SK-N-SH (cell line): ENCODE data around the gene FAH. TPM values are rescaled to one million over a fixed set of nuclear protein-coding genes. Genes with fewer than 3 reads are reported as not detected.
"Not testable (repeated sequence)": the region's sequence is repeated elsewhere in the genome, so short reads cannot be mapped to it uniquely, and the experiment has no call there.

Source experiments
- CTCF ChIA-PET: fragments of 300-600, 350-600 bp; formaldehyde crosslinking; extraction: SDS; loops from one replicate; lab custom pipeline; 2021; lab: Yijun Ruan, JAX
- POLR2A ChIA-PET: fragments of 350-600 bp; sonication (Branson Sonifier 250); formaldehyde crosslinking; extraction: SDS; loops from one replicate; lab custom pipeline; 2020; ENCODE audit warnings: antibody characterized with exemption, inconsistent platforms; lab: Yijun Ruan, JAX
- DNase-seq: peaks from one replicate; pipeline ENCODE4 v3.0.0; 2012
- H2AFZ ChIP-seq: fragments of 200-600 bp; sonication (generic); 2 replicates; pipeline ENCODE4 v1.8.1; 2016; ENCODE audit warnings: antibody characterized with exemption, mild to moderate bottlenecking, low read depth
- H3F3A ChIP-seq: fragments of 200-600 bp; sonication (generic); replicated peaks from 2 replicates; pipeline ENCODE3; 2016; ENCODE audit warnings: antibody characterized with exemption, mild to moderate bottlenecking; ENCODE audit not compliant: insufficient read depth
- H3K27ac ChIP-seq, 2 experiments: fragments of 200-500 bp in 1 of 2; fragments of 200-600 bp in 1 of 2; sonication (Bioruptor generic) in 1 of 2; sonication (generic), shearing (Covaris generic) in 1 of 2; 2 replicates each; pipeline versions ENCODE4 v1.5.1 to v1.6.1; 2014 to 2016; ENCODE audit warnings: low read depth in 2 of 2, inconsistent platforms in 1 of 2, low read length in 1 of 2, mild to moderate bottlenecking in 1 of 2, mixed read lengths in 1 of 2
- H3K27me3 ChIP-seq: fragments of 200-600 bp; sonication (generic), shearing (Covaris generic); 2 replicates; pipeline ENCODE4 v1.6.1; 2016; ENCODE audit warnings: mixed run types; ENCODE audit not compliant: insufficient read depth
- H3K36me3 ChIP-seq, 2 experiments: fragments of 200-500 bp in 1 of 2; fragments of 200-600 bp in 1 of 2; sonication (Bioruptor generic) in 1 of 2; sonication (generic) in 1 of 2; replicated peaks in 1 of 2; 2 replicates each; pipeline versions ENCODE3 to v1.5.1; 2014 to 2016; ENCODE audit warnings: low read length in 1 of 2, mild to moderate bottlenecking in 1 of 2; ENCODE audit not compliant: insufficient read depth in 2 of 2, control insufficient read depth in 1 of 2
- H3K4me1 ChIP-seq, 2 experiments: fragments of 200-500 bp in 1 of 2; fragments of 200-600 bp in 1 of 2; sonication (Bioruptor generic) in 1 of 2; sonication (generic), shearing (Covaris generic) in 1 of 2; 2 replicates each; pipeline versions ENCODE4 v1.5.1 to v1.6.1; 2014 to 2016; ENCODE audit warnings: low read depth in 1 of 2, low read length in 1 of 2, mixed run types in 1 of 2; ENCODE audit not compliant: insufficient read depth in 2 of 2, control insufficient read depth in 1 of 2
- H3K4me2 ChIP-seq: fragments of 200-600 bp; sonication (generic), shearing (Covaris generic); 2 replicates; pipeline ENCODE4 v1.6.1; 2017; ENCODE audit warnings: mixed run types
- H3K4me3 ChIP-seq, 2 experiments: fragments of 200-500 bp in 1 of 2; fragments of 200-600 bp in 1 of 2; sonication (Bioruptor generic) in 1 of 2; sonication (generic), shearing (Covaris generic) in 1 of 2; 2 replicates each; pipeline versions ENCODE4 v1.5.1 to v1.8.1; 2014 to 2016; ENCODE audit warnings: low read depth in 2 of 2, inconsistent platforms in 1 of 2, low read length in 1 of 2, mild to moderate bottlenecking in 1 of 2, mixed read lengths in 1 of 2, moderate library complexity in 1 of 2
- H3K79me2 ChIP-seq: fragments of 200-600 bp; sonication (generic); 2 replicates; pipeline ENCODE4 v1.8.1; 2017; ENCODE audit warnings: mild to moderate bottlenecking; ENCODE audit not compliant: insufficient read depth
- H3K9ac ChIP-seq: fragments of 200-600 bp; sonication (generic); 2 replicates; pipeline ENCODE4 v1.6.1; 2017; ENCODE audit warnings: mixed run types
- H3K9me2 ChIP-seq: fragments of 200-600 bp; sonication (generic); 2 replicates; pipeline ENCODE4 v1.6.1; 2017; ENCODE audit warnings: mixed run types
- H3K9me3 ChIP-seq: fragments of 200-600 bp; sonication (generic); 2 replicates; pipeline ENCODE4 v1.6.1; 2017; ENCODE audit warnings: mixed run types, mild to moderate bottlenecking, moderate library complexity
- H4K20me1 ChIP-seq: fragments of 200-600 bp; sonication (generic); 2 replicates; pipeline ENCODE4 v1.6.1; 2017; ENCODE audit warnings: mild to moderate bottlenecking, mixed run types; ENCODE audit not compliant: insufficient read depth
- CHD2 ChIP-seq: fragments of 150-350 bp; IDR thresholded peaks from 2 replicates; pipeline ENCODE4 v1.6.1; 2018; ENCODE audit warnings: low read length; ENCODE audit not compliant: partially characterized antibody
- ELF1 ChIP-seq: IDR thresholded peaks from 2 replicates; pipeline ENCODE4 v1.4.0; 2012
- EP300 ChIP-seq, 2 experiments: IDR thresholded peaks; 2 replicates each; pipeline versions ENCODE4 v1.4.0 to v1.6.1; 2012; ENCODE audit warnings: borderline replicate concordance in 1 of 2, low read depth in 1 of 2, low read length in 1 of 2
- FOXJ3 ChIP-seq: sonication (generic); formaldehyde crosslinking; IDR thresholded peaks from 2 replicates; pipeline ENCODE4 v1.5.1; 2020; ENCODE audit warnings: mild to moderate bottlenecking, missing genetic modification reagents
- NRF1 ChIP-seq: IDR thresholded peaks from 2 replicates; pipeline ENCODE4 v1.6.1; 2012; ENCODE audit warnings: low read depth, mild to moderate bottlenecking, low read length
- RAD21 ChIP-seq: IDR thresholded peaks from 2 replicates; pipeline ENCODE4 v1.6.1; 2012; ENCODE audit warnings: mild to moderate bottlenecking, low read length
- RFX5 ChIP-seq: IDR thresholded peaks from 2 replicates; pipeline ENCODE4 v1.6.1; 2012; ENCODE audit warnings: mild to moderate bottlenecking, improper control_type of control experiment, low read length
- RXRA ChIP-seq: IDR thresholded peaks from 2 replicates; pipeline ENCODE4 v1.4.0; 2012; ENCODE audit warnings: low read depth, mild to moderate bottlenecking, borderline replicate concordance
- SMC3 ChIP-seq: IDR thresholded peaks from 2 replicates; pipeline ENCODE4 v1.6.1; 2012; ENCODE audit warnings: low read depth, low read length, improper control_type of control experiment
- TEAD4 ChIP-seq: IDR thresholded peaks from 2 replicates; pipeline ENCODE4 v1.4.0; 2012; ENCODE audit warnings: mild to moderate bottlenecking, borderline replicate concordance; ENCODE audit not compliant: insufficient read depth
- USF1 ChIP-seq: IDR thresholded peaks from 2 replicates; pipeline ENCODE4 v1.4.0; 2012; ENCODE audit warnings: low read depth, borderline replicate concordance
- WGBS: methylation state at CpG from one replicate; pipeline ENCODE4 v1.1.6; 2017; ENCODE audit warnings: low lambda C conversion rate; 5-methylcytosine and 5-hydroxymethylcytosine counted together
- polyA plus RNA-seq, 3 experiments: library from polyadenylated mRNA; depleted of rRNA; stranded (reverse); fragments of >200 nt; gene quantifications; 2 replicates each; pipeline ENCODE4 v1.2.3, GENCODE V29; 2012
- TF ChIP-seq, protein P1 (sequence below): fragments of 150-350 bp; IDR thresholded peaks from 2 replicates; pipeline ENCODE4 v1.6.1; 2016; ENCODE audit warnings: mild to moderate bottlenecking, low read depth, low read length

The FAH gene
- polyA plus RNA-seq, 1 of the 3 experiments (the other 2 are of a cell fraction) = 34.9 TPM

GRCh38 chr15:80121546-80121945, 31.3 kb upstream of the FAH start:
- TF ChIP-seq NRF1 (no peak), USF1 (no peak), RAD21 (no peak), FOXJ3 (CRISPR knock-in tag) (no peak), EP300 (IDR thresholded peaks at IDR 0.05; ENCODE audit: borderline replicate concordance in 1 of 2, low read depth in 1 of 2, low read length in 1 of 2) (no peak), RFX5 (no peak)
- TF ChIP-seq, protein P1, sequence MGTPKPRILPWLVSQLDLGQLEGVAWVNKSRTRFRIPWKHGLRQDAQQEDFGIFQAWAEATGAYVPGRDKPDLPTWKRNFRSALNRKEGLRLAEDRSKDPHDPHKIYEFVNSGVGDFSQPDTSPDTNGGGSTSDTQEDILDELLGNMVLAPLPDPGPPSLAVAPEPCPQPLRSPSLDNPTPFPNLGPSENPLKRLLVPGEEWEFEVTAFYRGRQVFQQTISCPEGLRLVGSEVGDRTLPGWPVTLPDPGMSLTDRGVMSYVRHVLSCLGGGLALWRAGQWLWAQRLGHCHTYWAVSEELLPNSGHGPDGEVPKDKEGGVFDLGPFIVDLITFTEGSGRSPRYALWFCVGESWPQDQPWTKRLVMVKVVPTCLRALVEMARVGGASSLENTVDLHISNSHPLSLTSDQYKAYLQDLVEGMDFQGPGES = no peak
- H3K9ac ChIP-seq = no peak overlapping the region
- H3K9me3 ChIP-seq = no peaks in the 10 kb centered on the region
- peaks cover 25% of the 10 kb centered on the region for H3K79me2 ChIP-seq
- WGBS = 87% methylated on average over 4 of the region's 4 CpGs
- peaks cover 5% of the 10 kb centered on the region for H4K20me1 ChIP-seq
- H3K9me2 ChIP-seq = no peaks in the 10 kb centered on the region
- no peaks in the 10 kb centered on the region for H3F3A ChIP-seq
- H3K4me1 ChIP-seq = no peaks in the 10 kb centered on the region; a peak in 1 of 4 replicates
- no peak overlapping the region for H2AFZ ChIP-seq
- no peak overlapping the region for H3K4me2 ChIP-seq
- H3K27ac ChIP-seq = no peak overlapping the region
- DNase-seq = peak; percentile 9
- POLR2A ChIA-PET = no interaction called here
- peaks cover 41% of the 10 kb centered on the region in 2 experiments for H3K36me3 ChIP-seq
- H3K27me3 ChIP-seq = no peaks in the 10 kb centered on the region
- CTCF ChIA-PET = no interaction called here
- H3K4me3 ChIP-seq = no peak overlapping the region

DNA sequence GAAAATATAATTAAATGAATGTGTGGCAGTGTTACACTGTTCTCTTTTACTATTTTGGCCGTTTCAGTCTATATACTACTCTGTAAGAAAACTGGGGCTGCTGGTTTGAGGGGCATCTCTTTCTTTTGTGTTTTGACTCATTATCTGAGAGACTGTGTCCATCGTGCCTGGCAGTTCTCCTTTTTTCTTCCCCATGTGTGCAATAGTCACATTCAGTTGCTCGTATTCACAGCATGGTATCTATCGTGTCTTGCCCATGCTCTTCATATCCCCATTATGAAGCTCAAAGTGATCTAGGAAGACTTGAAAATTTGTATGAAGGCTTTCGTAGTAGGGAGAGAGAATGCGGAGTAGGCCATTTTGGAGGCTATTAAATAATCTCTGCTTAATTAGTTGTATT, 29.8 kb upstream of the FAH start:
- POLR2A ChIA-PET = no interaction called here
- CTCF ChIA-PET = interaction anchor here (1.4 kb wide), 1 partner anchor 12 kb away, joined by 4 read pairs; no protein-coding TSS in a partner anchor
- no peaks in the 10 kb centered on the region; a peak in 1 of 4 replicates for H3K4me1 ChIP-seq
- H4K20me1 ChIP-seq = no peaks in the 10 kb centered on the region; the same call in 1 of the 2 replicates
- no peak overlapping the region for H2AFZ ChIP-seq
- no peaks in the 10 kb centered on the region for H3K9me3 ChIP-seq
- no peak for DNase-seq
- H3K27me3 ChIP-seq = no peaks in the 10 kb centered on the region
- H3F3A ChIP-seq = no peaks in the 10 kb centered on the region
- no peak overlapping the region for H3K4me3 ChIP-seq
- peaks cover 41 to 45% of the 10 kb centered on the region in 2 experiments for H3K36me3 ChIP-seq
- no peaks in the 10 kb centered on the region for H3K9me2 ChIP-seq
- no peak overlapping the region for H3K27ac ChIP-seq
- no peak overlapping the region for H3K4me2 ChIP-seq
- H3K79me2 ChIP-seq = peaks cover 10% of the 10 kb centered on the region
- H3K9ac ChIP-seq = no peak overlapping the region
- WGBS = 93% methylated on average over 6 of the region's 6 CpGs
- TF ChIP-seq TEAD4 = no peak
- TF ChIP-seq ELF1 = no peak
- TF ChIP-seq SMC3 = no peak
- no peak for TF ChIP-seq CHD2
- no peak for TF ChIP-seq EP300 (IDR thresholded peaks at IDR 0.05; ENCODE audit: borderline replicate concordance in 1 of 2, low read depth in 1 of 2, low read length in 1 of 2)
- TF ChIP-seq USF1 = no peak
- TF ChIP-seq RXRA = no peak
- TF ChIP-seq, protein P1 = no peak
- no peak for TF ChIP-seq FOXJ3 (CRISPR knock-in tag)

DNA sequence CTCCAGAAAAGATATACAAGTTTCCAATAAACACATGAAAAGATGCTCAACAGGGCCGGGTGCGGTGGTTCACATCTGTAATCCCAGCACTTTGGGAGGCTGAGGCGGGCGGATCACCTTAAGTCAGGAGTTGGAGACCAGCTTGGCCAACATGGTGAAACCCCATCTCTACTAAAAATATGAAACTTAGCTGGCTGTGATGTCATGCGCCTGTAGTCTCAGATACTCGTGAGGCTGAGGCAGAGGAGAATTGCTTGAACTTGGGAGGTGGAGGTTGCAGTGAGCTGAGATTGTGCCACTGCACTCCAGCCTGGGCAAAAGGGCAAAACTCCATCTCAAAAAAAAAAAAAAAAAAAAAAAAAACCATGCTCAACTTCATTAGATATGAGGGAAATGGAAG, 25.5 kb upstream of the FAH start:
- H2AFZ ChIP-seq, H3K4me2 ChIP-seq, H3K4me1 ChIP-seq, H3K27me3 ChIP-seq, H3K9me2 ChIP-seq, DNase-seq, H3F3A ChIP-seq, H3K4me3 ChIP-seq, H3K27ac ChIP-seq, H3K9me3 ChIP-seq, H4K20me1 ChIP-seq, CTCF ChIA-PET, POLR2A ChIA-PET, H3K9ac ChIP-seq, H3K79me2 ChIP-seq: not testable (repeated sequence)
- WGBS = 100% methylated on average over 6 of the region's 6 CpGs
- peaks cover 51 to 65% of the 10 kb centered on the region in 2 experiments for H3K36me3 ChIP-seq
